ENCODE results near the gene NBPF8.
"Not testable (repeated sequence)": the region's sequence is repeated elsewhere in the genome, so short reads cannot be mapped to it uniquely, and the experiment has no call there.

DNA sequence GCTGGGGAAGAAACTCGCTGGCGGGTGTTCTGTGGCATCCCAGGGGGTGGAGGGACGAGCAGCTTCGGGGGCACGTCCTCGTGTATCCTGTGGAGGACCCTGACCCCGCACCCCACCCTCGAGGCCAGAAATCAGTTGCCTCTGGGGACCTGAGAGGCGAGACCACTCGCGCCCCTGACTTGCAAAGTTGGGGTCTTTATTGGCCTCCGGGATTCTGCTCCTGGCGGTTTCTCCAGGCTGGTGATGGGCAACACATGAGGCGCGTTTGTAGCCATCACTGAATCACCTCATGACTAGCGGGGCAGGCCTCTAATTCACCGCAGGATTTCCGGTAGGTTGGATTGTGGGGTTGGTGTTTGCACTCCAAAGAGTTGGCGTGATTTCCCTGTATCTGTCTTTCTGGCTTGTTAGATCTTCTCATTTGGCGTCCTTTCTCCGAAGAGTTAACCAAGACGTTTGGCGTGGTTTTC lies 692 bp downstream of the NBPF8 start:
- TF ChIP-seq, protein P1, sequence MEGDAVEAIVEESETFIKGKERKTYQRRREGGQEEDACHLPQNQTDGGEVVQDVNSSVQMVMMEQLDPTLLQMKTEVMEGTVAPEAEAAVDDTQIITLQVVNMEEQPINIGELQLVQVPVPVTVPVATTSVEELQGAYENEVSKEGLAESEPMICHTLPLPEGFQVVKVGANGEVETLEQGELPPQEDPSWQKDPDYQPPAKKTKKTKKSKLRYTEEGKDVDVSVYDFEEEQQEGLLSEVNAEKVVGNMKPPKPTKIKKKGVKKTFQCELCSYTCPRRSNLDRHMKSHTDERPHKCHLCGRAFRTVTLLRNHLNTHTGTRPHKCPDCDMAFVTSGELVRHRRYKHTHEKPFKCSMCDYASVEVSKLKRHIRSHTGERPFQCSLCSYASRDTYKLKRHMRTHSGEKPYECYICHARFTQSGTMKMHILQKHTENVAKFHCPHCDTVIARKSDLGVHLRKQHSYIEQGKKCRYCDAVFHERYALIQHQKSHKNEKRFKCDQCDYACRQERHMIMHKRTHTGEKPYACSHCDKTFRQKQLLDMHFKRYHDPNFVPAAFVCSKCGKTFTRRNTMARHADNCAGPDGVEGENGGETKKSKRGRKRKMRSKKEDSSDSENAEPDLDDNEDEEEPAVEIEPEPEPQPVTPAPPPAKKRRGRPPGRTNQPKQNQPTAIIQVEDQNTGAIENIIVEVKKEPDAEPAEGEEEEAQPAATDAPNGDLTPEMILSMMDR (IDR thresholded peaks at IDR 0.05), result not testable (repeated sequence)
- not testable (repeated sequence) for TF ChIP-seq HDAC2 (IDR thresholded peaks at IDR 0.05); ESRRA (IDR thresholded peaks at IDR 0.05; ENCODE audit: borderline replicate concordance, low read length); TP53 (CRISPR knock-in tag; IDR thresholded peaks at IDR 0.05); SMC3 (IDR thresholded peaks at IDR 0.05); JUN (IDR thresholded peaks at IDR 0.05); MAFK (IDR thresholded peaks at IDR 0.05; ENCODE audit: partially characterized antibody); EP300 (IDR thresholded peaks at IDR 0.05); HMGXB4 (CRISPR knock-in tag; IDR thresholded peaks at IDR 0.05; ENCODE audit: borderline replicate concordance); NFE2L2 (conservative IDR thresholded peaks at IDR 0.05; ENCODE audit: low read length); ZC3H11A (IDR thresholded peaks at IDR 0.05)
- TF ChIP-seq, protein P2, sequence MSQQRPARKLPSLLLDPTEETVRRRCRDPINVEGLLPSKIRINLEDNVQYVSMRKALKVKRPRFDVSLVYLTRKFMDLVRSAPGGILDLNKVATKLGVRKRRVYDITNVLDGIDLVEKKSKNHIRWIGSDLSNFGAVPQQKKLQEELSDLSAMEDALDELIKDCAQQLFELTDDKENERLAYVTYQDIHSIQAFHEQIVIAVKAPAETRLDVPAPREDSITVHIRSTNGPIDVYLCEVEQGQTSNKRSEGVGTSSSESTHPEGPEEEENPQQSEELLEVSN (IDR thresholded peaks at IDR 0.05; ENCODE audit: borderline replicate concordance, low read depth), result not testable (repeated sequence)

Data from A549 (cell line).